8988T (cell line): ENCODE measurements around the gene PDGFRB.

Experiments
- DNase-seq: peaks from one replicate; pipeline ENCODE4 v3.0.0; 2011

The PDGFRB gene

GRCh38 chr5:150080696-150081435 is 74.8 kb downstream of the PDGFRB start:
- DNase-seq: peak; percentile 1

- no peak for DNase-seq
Measured at GRCh38 chr5:150079909-150080461, 75.7 kb downstream of the PDGFRB start.

- DNase-seq: peak; percentile 5
Measured at GRCh38 chr5:150078802-150079689, 76.6 kb downstream of the PDGFRB start.

- DNase-seq: peak; percentile 11
Measured at GRCh38 chr5:150077996-150078801, 77.4 kb downstream of the PDGFRB start.

- peak; percentile 4 for DNase-seq
Measured at GRCh38 chr5:150077060-150077459, 78.6 kb downstream of the PDGFRB start.

GRCh38 chr5:150075806-150076205 is 79.8 kb downstream of the PDGFRB start:
- peak; percentile 39 for DNase-seq

GRCh38 chr5:150075233-150075632 is 80.4 kb downstream of the PDGFRB start:
- peak; percentile 1 for DNase-seq

- DNase-seq: no peak
Measured at GRCh38 chr5:150073677-150074076, 82.0 kb downstream of the PDGFRB start.

- DNase-seq: peak; percentile 3
Measured at GRCh38 chr5:150073086-150073625, 82.5 kb downstream of the PDGFRB start.

- no peak for DNase-seq
Measured at GRCh38 chr5:150070821-150071220, 84.8 kb downstream of the PDGFRB start.

- DNase-seq: no peak
Measured at GRCh38 chr5:150069672-150070627, 85.7 kb downstream of the PDGFRB start.

GRCh38 chr5:150068961-150069645 is 86.5 kb downstream of the PDGFRB start:
- no peak for DNase-seq

GRCh38 chr5:150068472-150068871 is 87.2 kb downstream of the PDGFRB start:
- no peak for DNase-seq

GRCh38 chr5:150068071-150068470 is 87.6 kb downstream of the PDGFRB start:
- no peak for DNase-seq

GRCh38 chr5:150067405-150067960 is 88.2 kb downstream of the PDGFRB start:
- no peak for DNase-seq

- DNase-seq: no peak
Measured at GRCh38 chr5:150066901-150067396, 88.7 kb downstream of the PDGFRB start.

GRCh38 chr5:150066436-150066835 is 89.2 kb downstream of the PDGFRB start:
- DNase-seq: no peak

GRCh38 chr5:150065886-150066285 is 89.8 kb downstream of the PDGFRB start:
- no peak for DNase-seq

- no peak for DNase-seq
Measured at GRCh38 chr5:150065346-150065745, 90.3 kb downstream of the PDGFRB start.

GRCh38 chr5:150064681-150065220 is 90.9 kb downstream of the PDGFRB start:
- no peak for DNase-seq
